ENCODE results near the gene TMEM97.

GRCh38 chr17:28320215-28321061 is 1.4 kb downstream of the TMEM97 start:
- TF ChIP-seq, protein P1, sequence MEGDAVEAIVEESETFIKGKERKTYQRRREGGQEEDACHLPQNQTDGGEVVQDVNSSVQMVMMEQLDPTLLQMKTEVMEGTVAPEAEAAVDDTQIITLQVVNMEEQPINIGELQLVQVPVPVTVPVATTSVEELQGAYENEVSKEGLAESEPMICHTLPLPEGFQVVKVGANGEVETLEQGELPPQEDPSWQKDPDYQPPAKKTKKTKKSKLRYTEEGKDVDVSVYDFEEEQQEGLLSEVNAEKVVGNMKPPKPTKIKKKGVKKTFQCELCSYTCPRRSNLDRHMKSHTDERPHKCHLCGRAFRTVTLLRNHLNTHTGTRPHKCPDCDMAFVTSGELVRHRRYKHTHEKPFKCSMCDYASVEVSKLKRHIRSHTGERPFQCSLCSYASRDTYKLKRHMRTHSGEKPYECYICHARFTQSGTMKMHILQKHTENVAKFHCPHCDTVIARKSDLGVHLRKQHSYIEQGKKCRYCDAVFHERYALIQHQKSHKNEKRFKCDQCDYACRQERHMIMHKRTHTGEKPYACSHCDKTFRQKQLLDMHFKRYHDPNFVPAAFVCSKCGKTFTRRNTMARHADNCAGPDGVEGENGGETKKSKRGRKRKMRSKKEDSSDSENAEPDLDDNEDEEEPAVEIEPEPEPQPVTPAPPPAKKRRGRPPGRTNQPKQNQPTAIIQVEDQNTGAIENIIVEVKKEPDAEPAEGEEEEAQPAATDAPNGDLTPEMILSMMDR (IDR thresholded peaks at IDR 0.05; ENCODE audit: poor library complexity, severe bottlenecking) = no peak
- TF ChIP-seq MXI1 (conservative IDR thresholded peaks at IDR 0.05; ENCODE audit: poor library complexity, severe bottlenecking) (no peak), EZH2 (IDR thresholded peaks at IDR 0.05; ENCODE audit: borderline replicate concordance, insufficient read depth, low read length, poor library complexity, severe bottlenecking) (no peak), POLR2AphosphoS5 (IDR thresholded peaks at IDR 0.05) (no peak), EP300 (conservative IDR thresholded peaks at IDR 0.05; ENCODE audit: poor library complexity, severe bottlenecking) (no peak), RAD21 (conservative IDR thresholded peaks at IDR 0.05) (no peak)
- TF ChIP-seq, protein P2, sequence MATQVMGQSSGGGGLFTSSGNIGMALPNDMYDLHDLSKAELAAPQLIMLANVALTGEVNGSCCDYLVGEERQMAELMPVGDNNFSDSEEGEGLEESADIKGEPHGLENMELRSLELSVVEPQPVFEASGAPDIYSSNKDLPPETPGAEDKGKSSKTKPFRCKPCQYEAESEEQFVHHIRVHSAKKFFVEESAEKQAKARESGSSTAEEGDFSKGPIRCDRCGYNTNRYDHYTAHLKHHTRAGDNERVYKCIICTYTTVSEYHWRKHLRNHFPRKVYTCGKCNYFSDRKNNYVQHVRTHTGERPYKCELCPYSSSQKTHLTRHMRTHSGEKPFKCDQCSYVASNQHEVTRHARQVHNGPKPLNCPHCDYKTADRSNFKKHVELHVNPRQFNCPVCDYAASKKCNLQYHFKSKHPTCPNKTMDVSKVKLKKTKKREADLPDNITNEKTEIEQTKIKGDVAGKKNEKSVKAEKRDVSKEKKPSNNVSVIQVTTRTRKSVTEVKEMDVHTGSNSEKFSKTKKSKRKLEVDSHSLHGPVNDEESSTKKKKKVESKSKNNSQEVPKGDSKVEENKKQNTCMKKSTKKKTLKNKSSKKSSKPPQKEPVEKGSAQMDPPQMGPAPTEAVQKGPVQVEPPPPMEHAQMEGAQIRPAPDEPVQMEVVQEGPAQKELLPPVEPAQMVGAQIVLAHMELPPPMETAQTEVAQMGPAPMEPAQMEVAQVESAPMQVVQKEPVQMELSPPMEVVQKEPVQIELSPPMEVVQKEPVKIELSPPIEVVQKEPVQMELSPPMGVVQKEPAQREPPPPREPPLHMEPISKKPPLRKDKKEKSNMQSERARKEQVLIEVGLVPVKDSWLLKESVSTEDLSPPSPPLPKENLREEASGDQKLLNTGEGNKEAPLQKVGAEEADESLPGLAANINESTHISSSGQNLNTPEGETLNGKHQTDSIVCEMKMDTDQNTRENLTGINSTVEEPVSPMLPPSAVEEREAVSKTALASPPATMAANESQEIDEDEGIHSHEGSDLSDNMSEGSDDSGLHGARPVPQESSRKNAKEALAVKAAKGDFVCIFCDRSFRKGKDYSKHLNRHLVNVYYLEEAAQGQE (IDR thresholded peaks at IDR 0.05; ENCODE audit: borderline replicate concordance) = no peak

Data from neural cell (in vitro differentiated cells).